ENCODE measurements around the gene ZMIZ1.

Gene ZMIZ1

DNA sequence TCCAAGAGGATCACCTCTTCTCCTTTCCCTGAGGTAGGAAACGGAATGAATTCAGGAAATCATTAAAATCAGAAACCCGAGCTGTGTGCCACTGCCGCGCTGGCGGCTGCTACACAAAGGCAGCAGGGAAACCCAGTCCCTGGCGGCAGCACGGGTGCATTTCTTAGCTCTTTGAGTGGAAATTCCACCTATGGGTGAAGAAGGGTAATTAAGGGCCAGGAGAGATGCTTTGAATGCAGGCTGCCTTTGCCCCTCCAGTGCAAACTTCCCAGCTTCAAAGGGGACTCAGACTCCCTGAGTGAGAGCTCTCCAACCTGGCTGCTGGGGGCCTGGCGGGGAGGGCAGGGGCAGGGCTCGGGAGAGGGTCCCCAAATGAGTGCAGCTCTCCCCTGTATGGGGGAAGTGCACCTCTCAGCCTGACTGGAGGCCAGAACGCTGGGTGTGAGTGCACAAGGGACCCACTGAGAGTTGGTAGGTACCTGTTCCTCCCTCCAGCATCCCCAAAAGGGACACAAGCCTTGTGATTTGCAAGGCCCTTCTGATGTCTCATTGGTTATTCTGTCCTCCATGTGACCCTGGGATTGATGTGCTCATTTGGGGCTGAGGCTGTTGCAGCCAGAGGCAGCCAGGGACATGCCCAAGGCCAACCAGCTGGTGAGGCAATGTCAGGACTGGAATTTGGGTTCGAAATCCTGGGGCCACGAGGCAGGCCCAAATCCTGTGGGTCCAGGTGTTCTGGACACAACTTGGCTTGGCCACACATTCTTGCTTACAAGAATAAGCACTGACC lies 16.3 kb upstream of the ZMIZ1 start:
- no peak for DNase-seq

- no peak for DNase-seq
These were observed 15.7 kb upstream of the ZMIZ1 start for GRCh38 chr10:79053081-79053434.

DNA sequence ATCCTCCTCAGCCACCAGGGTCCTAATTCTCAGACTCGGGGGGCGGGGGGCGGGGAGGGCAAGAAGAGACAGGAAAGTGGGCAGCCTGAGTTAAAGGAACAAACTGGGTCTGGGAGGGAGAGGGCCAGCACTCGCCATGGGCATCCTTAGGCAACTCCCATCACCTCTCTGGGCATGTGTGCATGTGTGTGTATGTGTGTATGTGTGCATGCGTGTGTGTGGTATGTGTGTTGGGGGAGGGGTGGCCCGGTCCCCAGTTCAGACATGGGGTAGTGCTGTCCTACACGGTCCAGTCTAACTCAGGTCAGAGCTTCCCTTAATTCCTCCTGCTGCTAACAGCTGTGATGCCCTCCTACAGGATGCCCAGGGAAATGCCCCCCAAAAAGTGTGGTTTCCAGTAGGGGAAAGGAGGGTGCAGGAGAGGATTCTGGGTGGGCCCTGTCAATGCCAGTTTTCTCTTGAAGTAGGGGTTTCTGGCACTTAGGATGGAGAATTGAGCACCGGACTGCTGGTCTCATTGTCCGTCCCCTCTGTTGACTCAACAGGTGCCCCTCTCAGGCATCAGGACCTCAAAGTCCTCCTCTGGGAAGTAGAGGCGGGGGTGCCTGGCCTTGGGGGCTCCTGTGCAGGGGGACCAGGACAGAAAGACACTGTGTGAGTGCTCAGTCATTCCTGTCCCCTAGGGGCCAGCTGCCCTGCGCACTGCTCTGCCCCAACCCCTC lies 15.1 kb upstream of the ZMIZ1 start:
- no peak for DNase-seq

DNA sequence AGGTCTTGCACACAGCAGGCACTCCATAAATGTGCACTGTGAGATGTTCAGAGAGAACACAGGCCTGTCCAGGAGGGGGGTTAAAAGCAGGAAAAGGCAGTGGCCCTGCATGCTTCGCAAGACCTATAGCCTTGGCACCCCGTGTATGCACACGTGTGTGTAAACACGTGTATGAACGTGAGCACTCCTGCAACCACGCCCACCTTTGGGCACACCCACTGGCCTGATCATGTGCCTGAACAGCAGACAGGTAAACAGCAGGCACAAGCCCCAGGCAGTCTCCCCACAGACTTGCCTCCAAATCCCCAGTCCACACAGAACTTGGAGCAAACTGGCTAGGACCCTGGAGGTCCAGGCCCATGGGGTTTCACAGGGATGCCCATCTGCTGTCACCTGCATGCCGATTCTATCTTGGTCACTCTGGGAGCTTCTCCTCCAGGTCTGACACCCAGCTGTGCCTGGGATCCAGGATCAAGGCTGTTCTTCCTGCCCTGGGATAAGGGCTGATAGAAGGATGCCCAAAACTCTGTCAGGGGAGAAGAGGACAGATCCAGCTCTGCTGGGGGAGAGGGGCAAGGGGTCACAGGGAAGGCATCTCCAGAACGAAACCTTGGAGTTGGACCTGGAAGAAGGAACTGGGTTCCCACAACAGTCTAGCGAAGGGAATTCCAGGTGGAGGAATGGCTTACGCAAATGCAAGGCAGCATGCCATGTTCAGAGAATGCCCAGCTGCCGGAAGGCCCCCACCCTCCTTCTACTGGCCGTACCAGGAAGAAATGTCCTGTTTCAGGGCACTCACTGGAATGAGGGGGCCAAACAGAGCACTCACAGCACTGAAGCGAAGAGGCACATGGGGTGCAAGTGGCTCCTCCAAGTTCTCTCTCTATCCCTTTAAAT lies 14.3 kb upstream of the ZMIZ1 start:
- no peak for DNase-seq

DNA sequence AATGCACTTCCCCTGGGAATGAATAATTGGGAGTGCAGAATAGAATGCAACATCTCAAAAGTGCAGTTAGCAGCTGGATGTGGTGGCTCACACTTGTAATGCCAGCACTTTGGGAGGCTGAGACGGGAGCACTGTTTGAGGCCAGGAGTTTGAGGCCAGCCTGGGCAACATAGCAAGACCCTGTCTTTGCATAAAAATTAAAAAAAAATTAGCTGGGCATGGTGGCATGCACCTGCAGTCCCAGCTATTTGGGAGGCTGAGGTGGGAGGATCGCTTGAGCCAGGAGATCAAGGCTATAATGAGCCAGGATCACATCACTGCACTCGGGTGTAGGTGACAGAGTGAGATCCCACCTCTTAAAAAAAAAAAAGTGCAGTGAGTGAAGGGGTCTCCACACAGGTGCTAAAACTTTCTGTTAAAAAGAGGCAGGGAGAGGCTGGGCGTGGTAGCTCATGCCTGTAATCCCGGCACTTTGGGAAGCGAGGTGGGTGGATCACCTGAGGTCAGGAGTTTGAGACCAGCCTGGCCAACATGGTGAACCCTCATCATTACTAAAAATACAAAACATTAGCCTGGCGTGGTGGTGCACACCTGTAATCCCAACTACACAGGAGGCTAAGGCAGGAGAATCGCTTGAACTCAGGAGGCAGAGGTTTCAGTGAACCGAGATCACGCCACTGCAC lies 13.5 kb upstream of the ZMIZ1 start:
- no peak for DNase-seq

DNA sequence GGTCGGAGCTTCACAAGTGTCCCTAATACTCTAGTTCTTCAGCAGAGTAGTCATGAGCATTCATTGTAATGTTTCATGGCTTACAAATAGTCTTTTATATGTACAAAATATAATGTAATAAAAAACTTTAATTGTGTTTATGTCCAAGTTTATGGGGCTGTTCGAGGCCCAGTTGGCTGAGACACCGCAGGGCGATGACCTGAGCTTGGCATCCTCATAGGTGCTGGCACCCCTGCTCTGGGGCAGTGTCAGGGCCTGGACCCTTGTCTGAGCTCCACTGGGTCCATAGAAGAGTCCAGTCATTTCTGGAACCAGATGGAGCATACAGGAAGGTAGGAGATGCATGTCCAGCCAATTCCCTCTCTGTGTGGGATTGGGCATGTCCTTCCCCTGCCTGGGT lies 12.9 kb upstream of the ZMIZ1 start:
- DNase-seq: no peak

DNA sequence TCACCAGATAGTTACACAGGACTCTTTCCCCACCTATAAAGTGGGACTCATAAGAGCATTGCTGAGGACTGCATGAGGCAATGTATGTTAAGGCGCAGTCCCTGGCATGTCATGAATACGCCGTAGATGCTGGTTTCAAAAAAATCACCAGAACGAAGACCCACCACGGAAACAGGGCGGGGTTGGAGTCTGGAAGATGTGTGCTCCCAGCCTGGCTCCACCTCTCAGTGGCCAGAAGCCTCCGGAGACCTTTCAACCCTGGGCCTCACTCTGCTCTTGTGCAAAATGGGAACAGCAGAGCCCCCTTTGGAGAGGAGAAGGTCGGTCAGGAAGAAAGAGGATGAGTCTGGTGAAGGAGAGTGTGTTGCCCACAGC lies 12.4 kb upstream of the ZMIZ1 start:
- DNase-seq: no peak

- no peak for DNase-seq
These were observed 11.9 kb upstream of the ZMIZ1 start for GRCh38 chr10:79056736-79057391.

DNA sequence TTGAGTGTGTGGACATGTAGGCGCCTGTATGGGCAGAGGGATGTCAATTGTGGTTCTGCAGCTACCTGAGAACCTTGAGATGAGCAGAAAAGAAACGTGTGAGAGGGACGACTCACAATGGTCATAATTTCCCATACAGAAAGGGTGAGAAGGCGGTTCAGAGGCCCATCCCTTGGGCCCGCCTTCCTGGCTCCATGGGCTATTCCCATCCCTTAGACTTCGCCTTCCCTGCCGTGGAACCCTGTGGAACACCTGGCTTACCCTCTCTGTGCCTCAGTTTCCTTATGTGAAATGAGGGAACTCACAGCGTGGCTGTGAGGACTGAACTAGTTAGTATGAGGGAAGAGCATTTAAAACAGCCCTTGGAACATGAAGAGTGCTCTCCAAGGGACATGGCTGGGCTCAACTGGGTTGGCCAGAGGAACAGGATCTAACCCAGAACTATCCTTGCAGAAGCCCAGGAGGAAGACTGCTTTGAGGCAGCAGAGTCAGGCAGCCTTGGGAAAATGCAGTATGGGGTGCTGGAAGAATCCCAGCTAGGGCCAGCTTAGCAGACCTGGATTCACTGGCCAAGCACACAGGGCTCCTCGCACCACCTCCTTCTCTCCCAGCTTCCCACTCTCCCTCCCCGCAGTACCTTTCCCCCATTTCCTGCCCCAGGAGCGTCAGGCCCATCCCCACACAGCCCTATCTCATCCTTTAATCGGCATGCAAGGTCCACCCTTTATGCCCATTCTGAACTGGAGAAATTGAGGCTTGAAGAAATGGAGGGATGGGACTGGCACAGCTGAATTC lies 11.1 kb upstream of the ZMIZ1 start:
- no peak for DNase-seq

DNA sequence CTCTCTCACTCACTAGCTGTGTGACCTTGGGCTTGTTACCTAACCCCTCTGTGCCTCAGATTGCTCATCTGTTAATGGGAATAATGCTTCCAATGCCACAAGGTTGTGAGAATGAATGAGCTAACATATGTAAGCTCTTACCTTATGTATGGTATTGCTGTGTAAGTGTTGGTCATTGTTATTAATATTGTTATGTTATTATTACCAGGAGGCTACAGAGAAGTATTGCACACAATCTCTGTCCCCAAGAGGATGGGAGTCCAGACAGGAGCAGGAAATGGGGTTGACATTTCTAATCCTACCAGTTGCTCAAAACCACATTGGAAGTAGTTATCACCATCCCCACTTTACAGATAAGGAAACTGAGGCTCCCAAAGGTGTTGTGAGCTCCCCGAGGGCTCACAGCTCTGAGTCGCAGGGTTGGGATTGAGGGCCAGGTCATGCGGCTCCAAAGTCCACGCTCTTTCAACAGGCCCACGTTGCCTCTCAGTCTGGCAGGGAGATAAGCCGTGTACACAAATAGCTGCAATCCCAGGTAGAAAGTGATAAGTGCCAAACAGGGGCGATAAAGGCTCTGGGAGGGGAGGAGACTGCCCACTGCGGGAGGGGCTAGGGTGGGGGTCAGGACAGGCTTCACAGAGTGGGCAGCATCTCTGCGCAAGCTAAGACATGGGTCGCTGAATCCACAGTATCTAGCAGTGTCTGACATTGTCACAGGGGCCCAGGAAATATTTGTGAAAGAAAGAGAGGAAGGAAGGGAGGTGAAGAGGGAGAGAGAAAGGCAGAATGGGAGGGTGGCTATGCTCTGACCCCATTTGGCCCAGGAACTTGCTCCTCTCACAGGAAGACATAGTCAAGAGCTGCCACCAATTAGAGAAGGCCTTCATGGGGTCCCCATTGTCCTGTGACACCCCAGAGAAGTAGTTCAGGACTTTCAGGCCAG lies 9.6 kb upstream of the ZMIZ1 start:
- no peak for DNase-seq

DNA sequence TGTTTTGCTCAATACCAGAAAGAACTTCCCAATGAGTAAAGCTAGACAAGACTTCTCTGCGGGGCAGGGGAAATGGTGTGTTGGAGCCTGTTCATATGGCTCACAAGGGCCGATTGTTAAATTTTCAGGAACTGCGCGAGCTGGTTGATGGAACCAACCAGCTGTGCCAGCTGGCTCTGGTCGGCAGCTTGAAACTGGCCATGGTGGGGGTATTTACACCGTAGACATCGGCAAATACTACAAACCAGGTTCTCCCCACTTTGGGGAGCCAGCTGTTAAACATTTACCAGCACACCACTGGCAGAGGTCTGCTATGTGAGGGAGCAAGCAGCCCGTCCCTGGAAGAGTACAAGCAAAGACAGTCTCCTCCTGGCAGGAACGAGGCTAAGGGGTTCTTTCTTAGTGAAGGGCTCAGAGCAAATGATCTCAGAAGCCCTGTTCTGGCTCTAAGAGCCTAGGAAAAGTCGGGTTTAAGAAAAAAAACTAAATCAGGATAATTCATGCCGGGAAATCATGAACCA lies 8.8 kb upstream of the ZMIZ1 start:
- DNase-seq: no peak

GRCh38 chr10:79060641-79061255 lies 8.0 kb upstream of the ZMIZ1 start:
- DNase-seq: no peak

GRCh38 chr10:79061441-79062315 lies 7.1 kb upstream of the ZMIZ1 start:
- no peak for DNase-seq

DNA sequence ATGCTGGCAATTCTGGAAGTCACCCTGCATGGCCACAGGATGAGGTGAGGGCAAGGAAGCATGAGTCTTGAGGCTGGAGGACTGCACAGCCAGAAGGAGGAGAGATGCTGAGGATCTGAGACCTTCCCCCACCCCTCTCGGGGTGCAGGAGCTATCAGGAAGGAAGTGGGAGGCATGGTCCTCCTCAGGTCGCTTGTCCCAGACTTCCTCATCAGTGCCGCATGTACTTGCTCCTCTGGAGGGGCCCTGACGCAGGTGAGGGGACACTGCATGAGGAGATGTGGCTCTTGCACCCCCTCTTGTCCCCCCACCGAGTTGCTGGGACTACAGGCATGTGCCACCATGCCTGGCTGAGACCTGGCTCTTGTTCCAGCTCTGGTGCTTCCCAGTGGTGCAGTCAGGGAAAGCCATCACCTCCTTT lies 5.7 kb upstream of the ZMIZ1 start:
- DNase-seq: no peak

DNA sequence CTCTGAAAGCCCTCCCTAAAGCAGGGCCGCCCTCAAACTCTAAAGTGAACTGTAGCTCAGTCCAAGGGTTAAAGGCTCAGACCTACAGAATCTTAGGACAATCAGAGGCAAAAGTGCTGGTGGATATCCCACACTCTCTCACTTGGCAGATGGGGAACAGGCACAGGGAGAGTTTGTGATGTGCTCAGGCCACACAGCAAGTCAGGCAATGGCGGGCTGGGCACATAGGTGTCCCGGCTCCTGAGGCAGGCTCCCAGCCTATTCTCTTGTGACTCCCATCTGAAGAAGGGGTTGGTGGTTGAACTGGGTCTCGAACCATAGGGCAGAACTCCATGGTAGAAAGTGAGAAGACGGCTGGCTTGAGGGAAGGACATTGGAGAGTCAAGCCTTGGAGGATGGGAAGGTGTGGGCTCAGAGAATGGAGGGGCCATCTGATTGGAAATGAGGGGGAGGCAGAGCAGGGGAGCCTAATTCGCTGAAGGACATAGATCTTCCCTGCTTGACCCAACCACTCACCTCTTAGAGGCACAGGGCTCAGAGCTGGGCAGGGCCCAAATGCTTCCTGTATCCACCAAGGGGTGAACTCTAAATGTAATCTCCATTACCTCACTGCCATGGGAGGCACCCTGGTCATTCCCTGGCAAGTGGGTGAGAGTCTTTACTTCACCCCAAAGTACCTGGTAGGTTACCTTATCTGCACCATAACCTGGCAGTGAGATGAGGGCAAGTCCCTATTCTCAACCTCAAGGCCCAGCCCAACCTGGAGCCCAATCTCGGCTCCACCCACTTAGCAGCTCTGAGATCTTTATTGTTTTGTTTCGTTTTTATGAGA lies 4.9 kb upstream of the ZMIZ1 start:
- no peak for DNase-seq

DNA sequence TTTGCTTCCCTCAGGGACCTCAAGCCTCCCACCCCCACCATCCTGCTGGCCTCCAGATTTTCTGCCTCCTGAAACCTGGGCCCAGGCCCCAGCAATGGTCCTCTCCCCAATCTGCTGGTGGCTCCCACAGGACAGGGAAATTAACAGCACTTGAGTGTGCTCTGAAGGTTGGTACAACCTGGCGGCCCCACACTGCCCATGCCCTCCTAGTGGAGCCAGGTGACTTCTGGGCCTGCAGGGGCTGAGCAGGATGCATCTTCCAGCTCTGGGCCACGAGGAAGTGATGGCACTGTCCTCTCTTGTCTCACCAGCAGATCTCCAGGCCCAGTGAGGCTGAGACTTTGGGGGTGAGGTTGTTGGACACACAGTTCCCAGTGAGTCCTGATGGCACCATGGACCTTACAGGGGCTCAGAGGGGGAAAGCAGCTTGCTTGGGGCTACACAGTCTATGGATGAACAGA lies 3.6 kb upstream of the ZMIZ1 start:
- no peak for DNase-seq

DNA sequence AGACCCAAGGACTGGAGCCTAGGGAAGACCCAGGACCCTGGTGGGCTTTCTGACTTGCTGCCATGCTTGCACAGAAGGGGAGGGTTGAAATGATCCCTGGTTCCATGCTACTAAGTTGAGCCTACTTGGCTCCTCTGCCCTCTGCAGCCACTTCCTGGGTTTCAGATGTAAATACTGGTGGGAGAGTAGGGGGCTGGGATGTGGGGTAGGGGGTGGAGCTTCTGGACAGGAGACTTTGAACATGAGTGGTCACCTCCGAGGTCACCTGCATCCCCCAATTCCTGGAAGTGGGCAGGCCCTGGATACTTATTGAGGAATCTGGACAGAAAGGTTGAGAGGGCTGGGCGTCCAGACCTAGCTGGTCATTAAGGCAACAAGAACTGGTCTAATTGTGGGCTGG lies 2.9 kb upstream of the ZMIZ1 start:
- DNase-seq: no peak

All from SHP77 (cell line).